Transverse colon (tissue), 4 donors: ENCODE data around the gene ABCE1.

Experiments used
- CTCF ChIP-seq, 5 experiments: fragments of 200-600 bp in 3 of 5; fragments of 450-650 bp in 2 of 5; sonication (generic) in 3 of 5; IDR thresholded peaks; 1 replicate in 2 of 5; 2 replicates in 3 of 5; pipeline ENCODE4 v1.5.1; 2016 to 2017; ENCODE audit warnings: antibody characterized with exemption in 5 of 5, inconsistent platforms in 3 of 5, mild to moderate bottlenecking in 2 of 5, moderate library complexity in 1 of 5
- POLR2AphosphoS5 ChIP-seq, 3 donors: sonication (generic); formaldehyde crosslinking; IDR thresholded peaks; one replicate each; pipeline ENCODE4 v1.6.1; 2016; ENCODE audit warnings: antibody characterized with exemption in 3 of 3

GRCh38 chr4:145081756-145082155 lies 16.4 kb upstream of the ABCE1 start:
- TF ChIP-seq POLR2AphosphoS5 (IDR thresholded peaks at IDR 0.05) (no peak), CTCF (IDR thresholded peaks at IDR 0.05) (no peak)
